K562 (cell line): ENCODE results near the gene IDH3G. TPM values are rescaled to one million over a fixed set of nuclear protein-coding genes. Genes with fewer than 3 reads are reported as not detected.

Source experiments
- AFF1 ChIP-seq, 2 experiments: fragments of 450-650 bp; IDR thresholded peaks; 2 replicates each; pipeline ENCODE4 v1.6.1; 2018; ENCODE audit warnings: mild to moderate bottlenecking in 2 of 2, low read depth in 1 of 2; ENCODE audit not compliant: partially characterized antibody in 2 of 2
- BRCA1 ChIP-seq, 2 experiments: fragments of 450-650 bp in 1 of 2; sonication (generic) in 1 of 2; formaldehyde crosslinking in 1 of 2; IDR thresholded peaks; 2 replicates each; pipeline versions ENCODE4 v1.5.0 to v1.6.1; 2017 to 2020; ENCODE audit warnings: mild to moderate bottlenecking in 1 of 2, missing genetic modification reagents in 1 of 2
- BRD4 ChIP-seq: fragments of 200-600 bp; sonication (generic); IDR thresholded peaks from 2 replicates; pipeline ENCODE4 v1.6.1; 2017; ENCODE audit warnings: inconsistent platforms
- HIVEP1 ChIP-seq: fragments of 250-450 bp; sonication (Bioruptor Pico); IDR thresholded peaks from 2 replicates; pipeline ENCODE4 v1.4.0; 2020; ENCODE audit warnings: mild to moderate bottlenecking
- HNRNPL ChIP-seq: fragments of 200-400 bp; formaldehyde crosslinking; IDR thresholded peaks from 2 replicates; pipeline ENCODE4 v1.6.1; 2017; ENCODE audit warnings: low read depth, mild to moderate bottlenecking, low read length
- NFIC ChIP-seq: fragments of 450-650 bp; IDR thresholded peaks from 2 replicates; pipeline ENCODE4 v1.6.1; 2017; ENCODE audit warnings: mild to moderate bottlenecking, inconsistent platforms
- NFYB ChIP-seq: IDR thresholded peaks from 2 replicates; pipeline ENCODE4 v1.6.1; 2011; ENCODE audit warnings: mild to moderate bottlenecking, moderate library complexity; ENCODE audit not compliant: insufficient read length; ENCODE audit errors: extremely low read depth
- PBX2 ChIP-seq, 2 experiments: IDR thresholded peaks in 1 of 2; conservative IDR thresholded peaks in 1 of 2; 2 replicates each; pipeline ENCODE4 v1.6.1; 2016; ENCODE audit warnings: low read depth in 2 of 2, mild to moderate bottlenecking in 1 of 2, missing compliant biosample characterization in 1 of 2, missing genetic modification characterization in 1 of 2, moderate library complexity in 1 of 2
- SIN3A ChIP-seq, 2 experiments: fragments of 150-350 bp in 1 of 2; IDR thresholded peaks; 2 replicates each; pipeline ENCODE4 v1.6.1; 2011 to 2016; ENCODE audit warnings: borderline replicate concordance in 2 of 2, low read depth in 2 of 2, low read length in 2 of 2, mild to moderate bottlenecking in 2 of 2, moderate library complexity in 2 of 2; ENCODE audit not compliant: control insufficient read depth in 1 of 2
- SMARCA5 ChIP-seq: fragments of 450-650 bp; IDR thresholded peaks from 2 replicates; pipeline ENCODE4 v1.6.1; 2016
- ZBTB12 ChIP-seq: fragments of 250-450 bp; sonication (Bioruptor Pico); IDR thresholded peaks from 2 replicates; pipeline ENCODE4 v1.4.0; 2020
- ZKSCAN8 ChIP-seq: fragments of 200-800 bp; sonication (Bioruptor generic); IDR thresholded peaks from 2 replicates; pipeline ENCODE4 v1.6.1; 2016; ENCODE audit warnings: missing genetic modification characterization, missing compliant biosample characterization
- ZNF212 ChIP-seq: fragments of 450-650 bp; formaldehyde crosslinking; IDR thresholded peaks from 2 replicates; pipeline ENCODE4 v1.4.0; 2020; ENCODE audit warnings: mild to moderate bottlenecking
- ZNF253 ChIP-seq: fragments of 250-450 bp; sonication (Bioruptor Pico); conservative IDR thresholded peaks from 2 replicates; pipeline ENCODE4 v1.6.1; 2021; ENCODE audit warnings: mild to moderate bottlenecking
- ZNF347 ChIP-seq: fragments of 450-650 bp; formaldehyde crosslinking; IDR thresholded peaks from 2 replicates; pipeline ENCODE4 v1.4.0; 2020; ENCODE audit warnings: low read depth, mild to moderate bottlenecking, moderate library complexity
- ZNF75A ChIP-seq: fragments of 450-650 bp; formaldehyde crosslinking; IDR thresholded peaks from 2 replicates; pipeline ENCODE4 v1.4.0; 2020; ENCODE audit warnings: mild to moderate bottlenecking
- polyA plus RNA-seq, 8 experiments: library from polyadenylated mRNA; depleted of rRNA in 4 of 8; stranded (reverse) in 5 of 8; unstranded in 3 of 8; fragments of >200 nt; fragmentation: Nextera tagmentation in 2 of 8; fragmentation: Illumina TruSeq in 1 of 8; extraction: Ambion mirVana in 2 of 8; extraction: Trizol in 1 of 8; gene quantifications; 2 replicates each; pipeline versions ENCODE4 v1.2.1 to v1.2.3, GENCODE V29; 2011 to 2014; ENCODE audit warnings: inconsistent platforms in 1 of 8, missing spikeins in 1 of 8
- total RNA-seq, 7 experiments: library from RNA; depleted of rRNA in 6 of 7; stranded (reverse); fragments of >200 nt in 6 of 7; fragmentation: Illumina TruSeq in 2 of 7; extraction: Trizol in 2 of 7; gene quantifications; 2 replicates each; pipeline versions ENCODE4 v1.2.1 to v1.2.3, GENCODE V29; 2011 to 2021; ENCODE audit warnings: low replicate concordance in 1 of 7
- TF ChIP-seq, protein P1 (sequence below): sonication (generic); formaldehyde crosslinking; IDR thresholded peaks from 2 replicates; pipeline ENCODE4 v1.8.0; 2022; ENCODE audit warnings: mild to moderate bottlenecking, low read depth, missing genetic modification reagents

The IDH3G gene
- total and polyA plus RNA-seq, 9 of the 15 experiments (the other 6 are each of a cell fraction or from before 2014, with no cell fraction given) = 24.3 to 72.5 (median 37.9) TPM

DNA sequence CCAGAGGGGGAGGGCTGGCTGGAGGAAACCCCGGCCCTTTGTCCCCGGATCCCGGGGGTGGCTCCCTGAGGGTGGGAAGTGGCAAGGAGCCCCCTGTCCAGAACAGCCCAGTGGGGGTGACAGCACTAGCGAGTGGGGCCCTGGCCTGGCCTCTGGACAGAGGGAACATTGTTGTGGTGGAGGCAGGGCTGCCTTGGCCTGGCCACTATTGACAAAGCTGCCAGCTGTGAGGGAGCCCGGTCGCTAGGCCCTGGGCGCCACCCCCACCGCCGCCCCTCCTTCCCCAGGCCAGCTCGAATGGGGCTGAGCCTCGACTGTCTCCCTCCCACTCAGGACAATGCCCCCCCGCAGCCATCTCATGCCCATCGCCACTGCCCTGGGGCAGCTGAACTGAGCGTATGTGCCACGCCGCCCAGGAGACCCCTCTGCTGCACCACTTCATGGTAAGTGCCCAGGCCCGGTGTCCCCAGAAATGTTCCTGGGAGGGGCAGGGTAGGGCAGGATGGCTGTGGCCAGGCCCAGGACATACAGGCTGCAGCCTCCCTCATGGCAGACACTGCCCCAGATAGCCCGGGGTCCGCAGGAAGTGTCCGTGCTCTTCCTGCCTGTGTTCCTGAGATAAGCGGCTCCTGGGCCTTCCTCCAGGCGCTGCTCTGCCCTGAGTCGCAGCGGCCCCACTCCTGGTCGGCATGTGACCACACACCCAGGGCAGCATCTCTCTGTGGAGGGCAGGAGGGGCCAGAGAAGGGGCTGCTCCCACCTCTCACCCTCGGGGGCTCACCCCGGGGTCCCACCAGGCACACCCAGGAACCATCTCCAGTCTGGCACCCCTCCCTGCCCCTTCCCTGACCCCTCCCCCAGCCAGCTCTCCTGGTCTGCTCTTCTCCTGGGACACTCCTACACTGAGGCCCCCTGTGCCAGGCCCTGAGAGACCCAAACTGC lies 28.8 kb downstream of the IDH3G start (continued):
- no peak for TF ChIP-seq SIN3A (IDR thresholded peaks at IDR 0.05; ENCODE audit: borderline replicate concordance in 2 of 2, control insufficient read depth in 1 of 2, low read depth in 2 of 2, low read length in 2 of 2)
- TF ChIP-seq ZNF253 = no peak
- TF ChIP-seq NFYB = no peak
- TF ChIP-seq BRD4 = no peak
- TF ChIP-seq NFIC = peak; percentile 80
- TF ChIP-seq AFF1 (IDR thresholded peaks at IDR 0.05; ENCODE audit: low read depth in 1 of 2, partially characterized antibody in 2 of 2) = peak in 1 of 2 experiments; percentile 21
- no peak for TF ChIP-seq SMARCA5
- TF ChIP-seq, protein P1, sequence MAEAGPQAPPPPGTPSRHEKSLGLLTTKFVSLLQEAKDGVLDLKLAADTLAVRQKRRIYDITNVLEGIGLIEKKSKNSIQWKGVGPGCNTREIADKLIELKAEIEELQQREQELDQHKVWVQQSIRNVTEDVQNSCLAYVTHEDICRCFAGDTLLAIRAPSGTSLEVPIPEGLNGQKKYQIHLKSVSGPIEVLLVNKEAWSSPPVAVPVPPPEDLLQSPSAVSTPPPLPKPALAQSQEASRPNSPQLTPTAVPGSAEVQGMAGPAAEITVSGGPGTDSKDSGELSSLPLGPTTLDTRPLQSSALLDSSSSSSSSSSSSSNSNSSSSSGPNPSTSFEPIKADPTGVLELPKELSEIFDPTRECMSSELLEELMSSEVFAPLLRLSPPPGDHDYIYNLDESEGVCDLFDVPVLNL (CRISPR knock-in tag) = no peak
- TF ChIP-seq ZBTB12 (CRISPR knock-in tag) = no peak
- no peak for TF ChIP-seq BRCA1 (IDR thresholded peaks at IDR 0.05)
- TF ChIP-seq BRCA1 (CRISPR knock-in tag; IDR thresholded peaks at IDR 0.05) = no peak
- no peak for TF ChIP-seq HIVEP1 (CRISPR knock-in tag)
- TF ChIP-seq ZNF347 (CRISPR knock-in tag) = no peak
- TF ChIP-seq HNRNPL = peak; percentile 58; the same call in 1 of the 2 replicates
- TF ChIP-seq ZKSCAN8 (CRISPR knock-in tag) = no peak
- no peak for TF ChIP-seq PBX2 (CRISPR knock-in tag; IDR thresholded peaks at IDR 0.05; ENCODE audit: low read depth)
- TF ChIP-seq PBX2 (tag; conservative IDR thresholded peaks at IDR 0.05; ENCODE audit: low read depth) = no peak
- no peak for TF ChIP-seq ZNF212
- no peak for TF ChIP-seq ZNF75A (CRISPR knock-in tag)
